Measurements from ENCODE around the gene ARHGAP28.

Gene ARHGAP28

DNA sequence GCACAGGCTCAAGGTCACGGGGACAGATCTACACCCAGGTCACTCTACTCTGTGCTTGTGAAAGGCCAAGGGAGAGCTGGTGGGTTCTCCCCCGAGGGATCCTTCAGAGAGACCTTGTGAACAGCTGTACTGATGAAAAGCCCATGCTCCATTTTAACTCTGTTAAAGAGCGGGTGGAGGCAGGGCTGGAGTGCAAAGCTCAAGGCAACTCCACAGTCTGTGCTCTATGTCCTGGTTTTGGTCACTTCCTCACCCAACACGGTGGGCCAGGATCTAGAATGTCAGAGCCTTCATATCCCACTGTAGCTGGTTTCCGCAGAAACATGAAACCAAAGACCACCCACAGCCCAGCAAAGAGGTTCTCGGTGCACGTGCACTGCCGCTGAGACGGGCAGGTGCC lies 210.9 kb downstream of the ARHGAP28 start:
- no peak for DNase-seq

DNA sequence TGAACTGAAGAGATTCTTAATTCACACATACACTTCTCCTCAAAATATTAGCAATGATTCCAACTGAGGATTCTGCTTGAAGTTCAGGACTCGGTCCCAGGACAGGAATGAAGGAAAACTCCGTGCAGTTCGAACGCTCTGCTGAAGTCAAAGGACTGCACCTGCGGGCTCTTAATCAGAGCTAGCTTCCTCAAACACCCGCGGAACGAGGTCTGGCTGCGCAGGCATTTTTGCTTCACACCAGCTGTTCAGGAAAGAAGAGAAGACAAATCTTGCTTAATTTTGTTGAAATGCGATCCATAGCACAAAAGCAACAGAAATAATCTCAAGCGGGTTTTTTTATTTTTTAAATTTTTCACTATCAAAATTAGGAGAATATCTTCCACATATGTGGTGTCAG lies 212.5 kb downstream of the ARHGAP28 start:
- no peak for DNase-seq

DNA sequence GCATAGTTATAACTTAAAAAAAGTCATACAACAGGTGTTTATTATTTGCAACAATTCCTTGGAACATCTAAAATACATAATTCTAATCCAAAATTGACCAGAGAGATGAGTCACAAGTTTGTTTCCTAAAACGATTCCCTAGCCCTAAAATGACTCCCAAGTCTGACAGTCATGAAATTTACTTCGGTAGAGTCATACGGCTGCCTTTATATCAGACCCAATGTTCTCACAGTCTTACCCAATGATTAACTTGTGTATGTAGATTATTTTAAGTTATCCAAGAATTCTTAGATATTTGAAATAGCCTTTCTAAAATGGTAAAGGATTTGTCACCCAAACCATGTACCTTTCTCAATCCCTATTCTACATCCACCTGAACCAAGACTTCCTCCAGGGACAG lies 213.2 kb downstream of the ARHGAP28 start:
- DNase-seq = no peak

DNA sequence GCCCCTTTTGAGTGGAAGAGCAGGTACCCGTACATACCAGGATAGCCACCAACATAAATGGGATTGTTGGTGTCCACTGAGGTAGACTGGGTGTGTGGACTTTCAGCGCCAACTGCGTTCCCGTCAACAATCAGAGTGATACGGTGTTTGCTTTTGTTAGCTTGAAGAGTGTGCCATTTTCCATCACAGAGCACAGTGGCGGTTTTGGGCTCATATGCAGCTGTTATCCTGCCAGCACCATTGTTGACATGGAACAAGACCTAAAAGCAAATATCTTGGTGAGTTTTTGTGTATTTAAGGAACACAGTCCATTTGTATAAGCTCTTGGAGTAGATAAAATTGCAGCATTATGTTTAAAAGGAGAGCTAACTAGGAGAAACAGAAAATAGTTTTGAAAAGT lies 213.6 kb downstream of the ARHGAP28 start:
- no peak for DNase-seq

DNA sequence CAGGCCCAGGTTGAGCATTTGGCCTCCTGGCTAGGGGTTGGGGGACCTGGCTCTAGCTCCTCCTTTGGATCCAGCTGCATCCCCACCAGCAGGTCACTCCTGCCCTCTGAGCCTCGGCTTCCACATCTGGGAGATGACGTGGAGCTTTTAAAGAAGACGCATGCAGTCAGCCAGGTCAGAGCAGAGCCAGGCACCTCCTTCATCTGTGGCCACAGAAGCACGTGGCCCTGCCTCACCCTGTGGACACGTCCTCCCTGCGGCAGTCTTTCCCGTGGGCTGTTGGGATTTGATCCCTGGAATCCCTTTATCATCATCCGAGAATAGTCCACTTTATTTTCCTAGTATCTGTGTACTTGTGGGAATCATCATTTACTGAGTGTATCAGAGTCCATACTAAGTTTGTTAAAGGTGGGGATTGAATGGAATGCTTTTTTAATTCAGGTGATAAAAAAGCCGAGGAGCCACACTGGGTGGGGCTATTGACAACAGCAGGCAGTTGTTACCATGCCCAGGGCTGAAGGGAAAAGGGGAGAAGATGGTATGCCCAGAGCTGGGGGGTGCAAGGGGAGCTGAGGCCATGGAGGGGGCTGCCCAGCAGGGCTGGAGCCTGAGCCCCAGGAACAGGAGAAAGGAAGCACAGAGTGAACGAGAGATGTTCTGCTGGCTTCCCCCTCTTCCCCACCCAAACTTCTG lies 218.0 kb downstream of the ARHGAP28 start:
- no peak for DNase-seq

DNA sequence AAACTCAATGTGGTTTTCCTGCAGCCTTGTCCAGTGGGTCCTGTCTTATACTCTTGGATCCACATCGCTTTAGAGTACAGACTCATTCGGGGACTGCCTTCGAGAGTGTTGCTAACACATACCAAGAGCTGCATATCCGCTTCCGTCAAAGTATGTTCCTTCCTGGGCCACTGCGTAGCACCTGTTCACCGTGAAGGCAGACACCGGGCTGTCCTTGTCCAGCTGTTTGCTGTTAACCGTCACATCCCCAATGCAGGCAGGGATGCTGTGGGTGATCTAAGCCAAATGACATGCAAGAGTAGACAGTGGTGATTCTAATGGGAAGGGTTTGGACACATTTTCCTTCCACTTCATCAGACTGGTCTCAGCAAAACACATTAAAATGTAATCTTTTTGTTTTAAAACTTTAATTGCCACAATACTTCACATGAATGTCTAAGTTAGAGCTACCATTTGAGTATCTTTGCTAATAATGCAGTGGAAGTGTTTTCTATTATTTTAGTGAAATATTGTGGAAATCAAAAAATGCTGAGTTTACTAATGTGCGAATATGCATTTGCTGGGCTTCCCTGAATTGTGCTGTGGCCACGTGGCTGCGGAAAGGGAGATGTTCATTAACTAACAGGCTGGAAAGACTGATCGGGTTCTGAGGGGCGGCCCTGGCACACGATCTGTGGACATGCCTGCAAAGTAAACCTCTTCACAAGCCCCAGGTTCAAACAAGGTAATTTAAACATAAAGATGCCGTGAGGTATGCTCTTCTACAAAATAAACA lies 219.0 kb downstream of the ARHGAP28 start:
- no peak for DNase-seq

DNA sequence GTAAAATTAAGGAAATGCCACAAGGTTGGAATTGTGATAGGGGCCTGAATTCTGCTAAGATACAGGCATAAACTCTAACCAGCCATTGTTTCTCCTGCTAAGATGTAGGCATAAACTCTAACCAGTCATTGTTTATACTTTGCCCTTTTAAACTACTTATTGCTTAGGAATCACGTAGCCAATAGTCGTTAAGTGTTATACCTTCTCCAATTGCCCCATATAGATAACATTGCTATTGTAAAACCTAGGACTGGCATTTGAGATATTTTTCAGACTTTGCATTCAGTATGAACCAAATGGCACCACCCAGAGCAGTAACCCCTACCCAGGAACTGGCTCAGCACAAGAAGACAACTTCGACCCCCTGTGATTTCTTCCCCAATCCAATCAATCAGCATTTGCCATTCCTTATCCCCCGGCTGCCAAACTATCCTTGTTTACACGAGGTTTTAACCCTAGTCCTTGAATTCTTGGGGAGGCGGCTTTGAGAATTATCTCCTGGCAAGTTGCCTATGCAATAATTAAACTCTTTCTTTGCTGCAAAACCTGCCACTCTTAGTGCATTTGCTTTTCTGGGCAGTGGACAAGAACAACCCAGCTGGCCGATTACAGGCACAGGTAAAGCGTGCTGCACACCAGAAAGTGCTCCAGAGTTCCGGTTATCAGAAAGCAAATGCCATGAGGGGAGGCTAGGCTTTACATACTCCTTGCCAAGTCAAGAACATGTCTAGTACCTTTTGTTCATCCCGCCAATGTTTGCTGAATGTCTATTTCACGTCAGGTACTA lies 220.5 kb downstream of the ARHGAP28 start:
- no peak for DNase-seq

DNA sequence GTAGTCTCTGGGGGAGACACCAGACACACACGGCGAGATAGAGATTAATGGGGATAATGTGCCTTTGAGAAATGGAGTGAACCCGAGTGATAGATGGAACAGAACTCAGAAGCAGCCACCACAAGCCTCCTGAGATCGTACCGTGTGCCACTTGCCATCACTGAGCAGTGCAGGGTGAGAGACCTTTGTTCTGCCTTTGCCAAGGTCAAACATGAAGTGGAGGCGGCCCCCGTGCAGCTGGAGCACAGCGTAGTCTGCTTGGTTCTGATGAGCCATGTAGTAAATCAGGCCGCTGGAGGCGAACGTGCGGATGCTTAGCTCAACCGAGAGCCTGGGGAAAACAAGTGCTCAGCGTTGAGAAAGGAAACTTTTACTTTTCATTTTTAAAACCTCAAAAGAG lies 221.1 kb downstream of the ARHGAP28 start:
- DNase-seq = no peak

DNA sequence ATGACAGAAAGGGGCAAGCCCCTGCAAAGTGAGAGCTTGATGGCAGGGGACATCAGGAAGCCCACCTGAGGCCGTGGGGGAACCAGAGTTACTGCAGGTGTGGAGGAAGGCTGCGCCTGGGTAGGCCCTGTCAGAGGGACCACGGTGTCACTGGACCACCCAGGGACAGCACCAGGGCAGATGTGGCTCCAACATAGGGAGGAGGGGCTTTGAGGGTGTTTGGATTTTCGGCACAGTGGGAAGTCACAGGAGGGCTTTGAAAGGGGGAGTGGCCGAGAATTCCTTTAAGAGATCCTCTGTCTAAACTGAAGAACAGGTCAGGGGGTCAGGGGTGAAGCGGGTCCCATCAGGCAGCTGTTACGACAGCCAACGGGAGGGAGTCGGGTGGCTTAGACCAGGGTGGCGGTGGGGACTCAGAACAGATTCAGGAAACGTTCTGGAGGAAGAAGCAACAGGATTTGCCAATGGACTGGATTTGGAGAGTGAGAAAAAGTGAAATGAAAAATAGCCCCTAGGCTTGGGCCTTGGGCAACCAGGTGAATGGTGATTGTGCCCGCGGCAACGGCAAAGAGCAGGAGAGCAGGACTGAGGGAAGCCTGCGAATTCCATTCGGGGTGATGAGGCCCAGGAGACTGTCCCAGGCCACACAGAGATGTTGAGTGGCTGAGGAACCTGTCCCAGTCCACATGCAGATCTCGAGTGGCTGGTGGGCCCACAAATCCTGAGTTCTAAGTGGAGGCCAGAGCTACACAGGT lies 222.0 kb downstream of the ARHGAP28 start:
- no peak for DNase-seq

DNA sequence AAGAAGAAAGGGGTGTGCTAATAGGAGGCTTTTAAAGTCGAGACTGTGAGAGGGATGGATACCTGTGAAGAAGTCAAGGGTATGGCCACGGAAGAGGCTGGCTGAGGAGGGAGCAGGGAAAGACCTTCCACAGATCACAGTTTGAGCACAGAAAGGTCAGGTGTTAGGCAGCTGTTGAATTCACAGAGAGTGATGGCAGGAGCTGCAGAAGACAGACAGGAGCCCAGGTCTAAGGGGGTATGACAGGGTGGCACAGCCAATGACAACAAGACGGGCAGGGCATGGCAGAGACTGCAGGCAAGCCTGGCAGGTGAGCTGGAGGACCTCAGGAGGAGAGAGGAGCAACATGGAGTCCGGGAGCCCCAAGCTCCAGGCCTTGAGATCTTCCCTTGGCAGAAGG lies 225.0 kb downstream of the ARHGAP28 start:
- no peak for DNase-seq

DNA sequence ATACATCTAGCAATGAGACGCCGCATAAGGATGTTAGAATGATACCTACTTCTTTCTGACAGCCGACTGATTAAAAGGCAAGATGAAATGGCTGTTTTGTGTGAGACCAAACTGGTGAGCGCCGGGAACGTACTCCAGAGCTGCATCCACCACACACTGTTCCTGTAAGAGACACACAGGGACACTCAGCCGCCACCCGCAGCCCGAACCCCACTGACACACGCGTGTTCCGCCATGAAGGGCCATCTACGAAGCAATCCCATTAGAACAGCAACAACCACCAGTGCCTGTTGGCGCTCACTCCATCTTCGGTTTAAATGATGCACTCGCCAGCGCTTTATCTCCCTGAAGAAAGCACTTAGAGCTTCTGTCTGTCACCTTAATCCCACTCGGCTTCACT lies 225.8 kb downstream of the ARHGAP28 start:
- DNase-seq = no peak

DNA sequence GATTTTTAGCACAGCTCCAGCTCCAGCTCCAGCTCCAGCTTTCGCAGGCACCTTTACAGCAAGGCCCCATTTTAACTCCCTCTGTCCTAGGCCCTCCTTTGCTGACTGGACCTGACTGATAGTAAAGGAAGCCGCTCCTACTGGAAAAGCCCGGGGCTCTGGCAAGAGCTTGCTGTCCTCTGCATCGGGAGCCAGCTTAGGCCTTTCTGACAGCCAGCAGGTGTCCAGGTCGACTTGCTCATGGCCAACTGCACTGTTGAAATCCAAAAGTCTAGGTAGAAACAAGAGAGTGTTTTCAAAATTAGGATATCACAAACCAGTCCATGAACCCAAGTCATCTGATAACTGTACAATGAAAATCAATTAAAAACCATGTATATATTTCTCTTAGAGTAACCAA lies 227.0 kb downstream of the ARHGAP28 start:
- DNase-seq = no peak

DNA sequence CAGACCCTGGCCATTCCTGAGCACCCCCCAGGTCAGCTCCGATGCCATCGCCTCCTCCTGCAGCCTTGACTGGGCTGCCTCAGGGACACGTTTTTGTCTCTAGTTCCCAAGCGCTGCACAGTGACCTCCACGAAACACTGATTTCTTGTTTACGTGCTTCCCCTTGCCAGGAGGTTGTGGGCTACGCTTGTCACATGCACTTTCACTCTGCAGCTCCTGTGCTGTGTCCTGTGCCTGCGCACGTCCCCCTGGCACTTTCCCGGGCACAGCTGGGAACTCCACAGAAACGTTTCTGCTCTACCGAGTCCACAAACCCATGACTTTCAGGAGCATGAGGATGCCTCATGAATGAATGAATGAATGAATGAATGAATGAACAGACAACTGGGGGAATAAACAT lies 227.5 kb downstream of the ARHGAP28 start:
- no peak for DNase-seq

DNA sequence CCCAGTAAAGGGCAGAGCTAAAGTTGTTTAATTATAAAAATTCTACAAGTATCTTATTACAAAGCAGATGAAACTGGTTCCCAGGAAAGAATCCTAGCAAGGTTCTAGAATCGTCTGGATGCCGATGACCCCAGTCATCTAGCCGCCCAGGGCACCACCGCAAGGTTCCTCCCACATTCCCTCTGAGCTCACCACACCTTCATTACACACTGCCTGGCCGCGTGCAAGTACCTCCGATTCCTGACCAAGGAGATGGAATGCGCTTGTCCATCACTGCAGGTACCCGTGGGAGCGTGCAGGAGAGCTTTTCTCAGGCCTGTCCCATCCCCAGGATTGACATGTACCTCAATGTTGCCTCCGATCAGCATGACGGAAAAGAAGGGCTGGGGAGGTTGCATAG lies 229.6 kb downstream of the ARHGAP28 start:
- no peak for DNase-seq

DNA sequence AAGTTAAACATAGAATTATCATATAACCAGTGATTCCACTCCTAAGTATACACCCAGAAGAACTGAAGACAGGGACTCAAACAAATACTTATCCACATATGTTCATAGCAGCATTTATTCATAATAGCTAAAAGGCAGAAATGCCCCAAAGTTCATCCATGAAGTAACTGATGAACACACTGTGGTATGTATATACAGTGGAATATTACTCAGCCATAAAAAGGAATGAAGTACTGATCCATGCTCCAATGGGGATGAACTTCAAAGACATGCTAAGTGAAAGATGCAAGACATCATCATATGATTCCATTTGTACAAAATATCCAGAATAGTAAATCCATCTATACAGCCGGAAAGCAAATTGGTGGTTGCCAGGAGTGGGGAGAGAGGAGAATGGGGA lies 230.6 kb downstream of the ARHGAP28 start:
- DNase-seq = no peak

DNA sequence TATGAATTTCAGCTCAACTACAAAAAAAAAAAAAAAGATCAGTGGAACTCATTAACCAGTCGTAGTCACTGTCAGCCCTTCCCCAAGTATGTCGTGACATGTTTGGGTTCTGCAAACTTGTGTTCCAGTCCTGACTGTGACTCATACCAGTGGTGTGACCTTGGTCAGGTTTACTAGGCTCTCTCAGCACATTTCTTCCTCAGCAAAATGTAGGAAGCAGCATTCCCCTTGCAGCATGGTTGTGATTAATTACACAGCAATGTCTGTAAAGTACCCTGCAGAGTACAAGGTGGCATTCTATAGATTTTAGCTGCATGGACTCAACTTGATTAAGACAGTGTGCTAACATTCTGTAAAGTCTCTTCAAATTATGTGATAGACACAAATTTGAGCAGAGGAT lies 231.1 kb downstream of the ARHGAP28 start:
- no peak for DNase-seq

DNA sequence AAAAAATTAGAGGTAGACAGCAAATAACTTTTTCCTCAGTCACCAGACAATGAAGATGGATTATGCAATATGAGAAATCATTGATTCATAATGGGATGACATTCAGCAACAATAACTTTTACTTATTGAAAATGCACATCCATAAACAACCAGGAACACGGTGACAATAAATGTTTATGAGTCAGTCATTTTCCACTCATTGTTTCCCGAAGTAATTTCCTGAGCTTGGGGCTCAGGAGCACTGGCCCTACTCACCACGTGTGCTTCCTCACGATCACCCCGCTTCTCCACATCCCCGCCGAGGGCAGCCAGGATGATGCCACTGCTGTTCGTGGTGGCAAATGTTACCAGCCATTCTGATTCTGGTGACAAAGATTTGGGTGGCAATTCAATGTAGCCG lies 231.8 kb downstream of the ARHGAP28 start:
- DNase-seq = no peak

DNA sequence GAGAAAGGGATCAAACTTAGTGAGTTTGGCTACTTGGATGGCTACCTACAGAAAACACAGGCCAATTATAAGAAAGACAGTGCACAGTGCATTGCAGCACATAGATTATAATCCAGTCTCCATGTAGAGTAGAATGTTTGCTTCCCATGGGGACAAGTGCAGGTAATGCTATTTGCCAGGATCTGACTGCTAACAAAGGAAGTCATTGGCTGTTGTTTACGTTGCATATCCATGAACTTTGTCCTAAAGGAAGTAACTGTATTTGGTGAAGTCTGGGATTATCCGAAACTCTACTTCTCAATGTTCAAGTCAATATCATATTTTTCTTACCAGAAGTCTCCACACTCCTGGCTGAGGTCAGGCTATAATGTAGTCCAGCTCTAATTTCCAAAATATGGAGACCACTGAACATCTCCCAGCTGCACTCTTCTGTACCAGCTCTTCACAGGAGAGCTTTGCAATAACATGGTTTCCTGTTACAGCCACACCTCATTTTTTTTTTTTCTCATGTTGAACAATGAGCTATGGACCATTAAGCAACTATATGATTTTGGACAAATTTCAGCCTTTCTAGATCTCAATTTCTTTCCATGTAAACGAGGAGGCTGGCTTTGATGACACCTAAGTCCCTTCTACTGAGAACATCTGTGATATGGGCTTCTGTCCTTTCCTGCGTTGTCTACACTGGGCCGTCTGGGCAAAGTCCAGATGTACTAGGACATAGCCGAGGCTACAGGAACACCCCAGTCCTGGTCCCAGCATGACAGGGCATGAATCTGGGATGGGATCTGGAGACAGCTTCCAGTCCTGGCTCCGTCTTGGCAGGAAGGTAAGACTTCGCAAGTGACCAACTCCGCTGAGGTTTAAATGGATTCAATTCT lies 233.3 kb downstream of the ARHGAP28 start:
- no peak for DNase-seq

DNA sequence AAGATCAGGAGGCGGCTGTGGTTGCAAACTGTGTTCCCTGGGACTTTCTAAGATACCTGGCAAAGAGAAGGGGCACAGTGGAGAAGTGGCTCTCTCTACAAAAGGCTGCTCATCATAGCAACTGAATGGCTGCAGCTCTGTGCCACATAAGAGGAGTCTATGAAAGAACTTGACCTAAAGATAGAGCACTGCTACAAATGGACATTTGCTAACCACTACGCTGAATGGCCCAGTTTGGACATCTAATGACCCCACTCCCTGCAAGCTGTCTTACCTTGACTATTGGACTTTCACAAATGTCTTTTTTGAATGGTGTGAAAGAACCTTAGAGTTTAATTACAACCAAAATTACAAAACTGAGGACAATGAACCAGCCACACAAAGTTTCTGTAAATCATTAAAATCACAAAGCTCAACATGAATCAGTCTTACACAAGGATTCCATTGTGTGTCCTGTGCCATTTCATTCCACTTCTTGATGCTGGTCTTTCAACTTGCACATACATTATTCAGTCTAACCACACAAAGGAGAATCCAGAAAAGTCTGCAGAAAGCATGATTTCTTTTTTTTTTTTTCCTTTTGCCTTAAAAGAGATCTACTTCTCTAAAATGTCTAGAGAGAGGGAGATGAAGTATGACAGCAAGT lies 234.1 kb downstream of the ARHGAP28 start:
- no peak for DNase-seq
